H9 (cell line): ENCODE results near the gene ARPP21. TPM values are rescaled to one million over a fixed set of nuclear protein-coding genes. Genes with fewer than 3 reads are reported as not detected.

ENCODE experiments used
- DNase-seq: peaks from one replicate; pipeline ENCODE4 v3.0.0-alpha.2; 2017
- H2AFZ ChIP-seq: one replicate; pipeline ENCODE4 v1.6.1; 2013; ENCODE audit warnings: mild to moderate bottlenecking, low read length, control low read depth, moderate library complexity
- H2AK5ac ChIP-seq: 2 replicates; pipeline ENCODE4 v1.6.1; 2013; ENCODE audit warnings: low read length, control low read depth, mixed read lengths; ENCODE audit not compliant: insufficient read length
- H2BK120ac ChIP-seq: one replicate; pipeline ENCODE4 v1.6.1; 2013; ENCODE audit warnings: low read depth, mild to moderate bottlenecking, low read length, control low read depth, inconsistent platforms; ENCODE audit not compliant: poor library complexity, severe bottlenecking
- H2BK12ac ChIP-seq: 2 replicates; pipeline ENCODE4 v1.6.1; 2013; ENCODE audit warnings: low read length, control low read depth, mixed read lengths, low read depth; ENCODE audit not compliant: insufficient read length
- H2BK15ac ChIP-seq: 2 replicates; pipeline ENCODE4 v1.6.1; 2013; ENCODE audit warnings: low read depth, low read length, control low read depth
- H2BK20ac ChIP-seq: one replicate; pipeline ENCODE4 v1.6.1; 2013; ENCODE audit warnings: low read depth, mild to moderate bottlenecking, low read length, control low read depth, inconsistent platforms; ENCODE audit not compliant: poor library complexity, severe bottlenecking
- H2BK5ac ChIP-seq: 2 replicates; pipeline ENCODE4 v1.6.1; 2013; ENCODE audit warnings: low read length, control low read depth, mixed read lengths; ENCODE audit not compliant: insufficient read length
- H3K14ac ChIP-seq: 2 replicates; pipeline ENCODE4 v1.6.1; 2013; ENCODE audit warnings: low read length, control low read depth; ENCODE audit not compliant: insufficient read depth
- H3K18ac ChIP-seq: 2 replicates; pipeline ENCODE4 v1.6.1; 2013; ENCODE audit warnings: low read depth, mild to moderate bottlenecking, mixed read lengths, low read length, control low read depth; ENCODE audit not compliant: insufficient read length
- H3K23ac ChIP-seq: 2 replicates; pipeline ENCODE4 v1.6.1; 2013; ENCODE audit warnings: low read length, control low read depth, mixed read lengths, low read depth; ENCODE audit not compliant: insufficient read length
- H3K23me2 ChIP-seq: 2 replicates; pipeline ENCODE4 v1.6.1; 2013; ENCODE audit warnings: low read depth, mild to moderate bottlenecking, mixed read lengths, low read length, control low read depth; ENCODE audit not compliant: insufficient read length, poor library complexity, severe bottlenecking
- H3K27ac ChIP-seq: 2 replicates; pipeline ENCODE4 v1.5.1; 2013; ENCODE audit warnings: low read length, control low read depth, mixed read lengths, low read depth; ENCODE audit not compliant: insufficient read length
- H3K27me3 ChIP-seq: 2 replicates; pipeline ENCODE4 v1.6.1; 2013; ENCODE audit warnings: low read length, control low read depth, inconsistent platforms; ENCODE audit not compliant: insufficient read depth
- H3K4ac ChIP-seq: 2 replicates; pipeline ENCODE4 v1.6.1; 2013; ENCODE audit warnings: low read depth, mild to moderate bottlenecking, control low read depth, inconsistent platforms, low read length, moderate library complexity
- H3K4me1 ChIP-seq: 2 replicates; pipeline ENCODE4 v1.6.1; 2013; ENCODE audit warnings: low read length, control low read depth, inconsistent platforms; ENCODE audit not compliant: insufficient read depth
- H3K4me2 ChIP-seq: 2 replicates; pipeline ENCODE4 v1.6.1; 2013; ENCODE audit warnings: low read length, control low read depth, mixed read lengths; ENCODE audit not compliant: insufficient read length, insufficient read depth
- H3K56ac ChIP-seq: 2 replicates; pipeline ENCODE4 v1.6.1; 2013; ENCODE audit warnings: low read depth, mild to moderate bottlenecking, mixed read lengths, low read length, control low read depth; ENCODE audit not compliant: insufficient read length
- H3K79me1 ChIP-seq: 2 replicates; pipeline ENCODE4 v1.6.1; 2013; ENCODE audit warnings: low read depth, mild to moderate bottlenecking, moderate library complexity, low read length, control low read depth, inconsistent platforms; ENCODE audit not compliant: insufficient read depth, poor library complexity, severe bottlenecking
- H3K79me2 ChIP-seq: 2 replicates; pipeline ENCODE4 v1.6.1; 2013; ENCODE audit warnings: low read length, control low read depth, inconsistent platforms; ENCODE audit not compliant: insufficient read depth
- H3K9ac ChIP-seq: 2 replicates; pipeline ENCODE4 v1.6.1; 2013; ENCODE audit warnings: low read length, control low read depth, mixed read lengths; ENCODE audit not compliant: insufficient read length; ENCODE audit errors: extremely low read depth
- H3K9me3 ChIP-seq: one replicate; pipeline ENCODE4 v1.6.1; 2013; ENCODE audit warnings: low read depth, low read length, inconsistent platforms; ENCODE audit not compliant: control insufficient read depth
- H3T11ph ChIP-seq: one replicate; pipeline ENCODE4 v1.6.1; 2013; ENCODE audit warnings: mild to moderate bottlenecking, low read length, control low read depth, inconsistent platforms
- H4K20me1 ChIP-seq: one replicate; pipeline ENCODE4 v1.6.1; 2013; ENCODE audit not compliant: control insufficient read depth, insufficient read length, insufficient read depth
- H4K5ac ChIP-seq: 2 replicates; pipeline ENCODE4 v1.6.1; 2013; ENCODE audit warnings: low read depth, mild to moderate bottlenecking, mixed read lengths, low read length, control low read depth; ENCODE audit not compliant: insufficient read length
- H4K8ac ChIP-seq: replicated peaks from 2 replicates; pipeline ENCODE4 v1.6.1; 2013; ENCODE audit warnings: low read length, control low read depth, mixed read lengths, low read depth; ENCODE audit not compliant: insufficient read length
- H4K91ac ChIP-seq: 2 replicates; pipeline ENCODE4 v1.6.1; 2013; ENCODE audit warnings: low read depth, mild to moderate bottlenecking, moderate library complexity, mixed read lengths, low read length, control low read depth; ENCODE audit not compliant: insufficient read length
- H3K27ac Mint-ChIP-seq, 3 experiments: 2 replicates in 2 of 3; 3 replicates in 1 of 3; pipeline ENCODE4 v1.8.0; 2020 to 2021; ENCODE audit warnings: mixed read lengths in 3 of 3, mild to moderate bottlenecking in 1 of 3, moderate library complexity in 1 of 3
- H3K27me3 Mint-ChIP-seq: 2 replicates; pipeline ENCODE4 v1.8.0; 2021; ENCODE audit warnings: low read depth, mild to moderate bottlenecking, moderate library complexity, mixed read lengths
- H3K36me3 Mint-ChIP-seq, 3 experiments: 2 replicates in 2 of 3; 3 replicates in 1 of 3; pipeline ENCODE4 v1.8.0; 2020 to 2021; ENCODE audit warnings: low read depth in 3 of 3, mixed read lengths in 3 of 3; ENCODE audit not compliant: insufficient read depth in 1 of 3
- H3K4me1 Mint-ChIP-seq, 2 experiments: 2 replicates each; pipeline ENCODE4 v1.8.0; 2020; ENCODE audit warnings: mixed read lengths in 2 of 2
- H3K4me3 Mint-ChIP-seq, 2 experiments: 2 replicates in 1 of 2; 3 replicates in 1 of 2; pipeline ENCODE4 v1.8.0; 2020 to 2021; ENCODE audit warnings: mild to moderate bottlenecking in 2 of 2, mixed read lengths in 2 of 2, moderate library complexity in 1 of 2
- H3K9me3 Mint-ChIP-seq, 2 experiments: 2 replicates in 1 of 2; 3 replicates in 1 of 2; pipeline ENCODE4 v1.8.0; 2020; ENCODE audit warnings: mild to moderate bottlenecking in 2 of 2, mixed read lengths in 2 of 2, moderate library complexity in 1 of 2
- WGBS: extraction: QIAGEN DNeasy Blood & Tissue Kit; methylation state at CpG from one replicate; pipeline ENCODE4 v1.1.7; 2013; ENCODE audit warnings: missing lambda C conversion rate, low lambda C conversion rate, mixed read lengths; ENCODE audit not compliant: insufficient read length; ENCODE audit errors: extremely low coverage; 5-methylcytosine and 5-hydroxymethylcytosine counted together
- total RNA-seq: library from RNA; stranded (reverse); gene quantifications from 2 replicates; pipeline ENCODE4 v1.2.1, GENCODE V29; 2021
- TF ChIP-seq, protein P1 (sequence below): fragments of 200-600 bp; sonication (generic); conservative IDR thresholded peaks from 3 replicates; pipeline ENCODE4 v1.8.0; 2021; ENCODE audit warnings: antibody characterized with exemption, mild to moderate bottlenecking

The ARPP21 gene
- total RNA-seq, 1 experiment from 2014 or later, result not detected

DNA sequence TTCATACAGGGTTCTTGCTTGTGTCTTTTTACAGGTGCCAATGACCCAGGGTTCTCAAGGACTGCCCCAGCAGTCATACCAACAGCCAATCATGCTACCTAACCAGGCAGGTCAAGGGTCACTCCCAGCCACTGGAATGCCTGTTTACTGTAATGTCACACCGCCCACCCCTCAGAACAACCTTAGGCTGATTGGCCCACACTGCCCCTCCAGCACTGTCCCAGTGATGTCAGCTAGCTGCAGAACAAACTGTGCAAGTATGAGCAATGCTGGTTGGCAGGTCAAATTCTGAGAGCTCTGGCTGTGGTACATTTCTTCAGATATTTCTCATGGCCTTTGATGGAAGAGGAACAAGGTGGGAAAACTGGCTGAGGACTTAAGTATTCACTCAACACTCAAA, 154.3 kb downstream of the ARPP21 start:
- Histone ChIP-seq H4K91ac (no peak overlapping the region), H2BK20ac (no peak overlapping the region), H4K8ac (no peak overlapping the region), H3K23me2 (no peaks in the 10 kb centered on the region), H3K4ac (no peak overlapping the region), H3K79me1 (no peaks in the 10 kb centered on the region), H3K9me3 (no peaks in the 10 kb centered on the region), H2BK120ac (no peak overlapping the region), H3T11ph (no peak overlapping the region), H3K14ac (no peak overlapping the region), H3K23ac (no peak overlapping the region), H4K20me1 (no peaks in the 10 kb centered on the region), H3K27ac (no peak overlapping the region), H3K4me2 (no peak overlapping the region), H3K79me2 (no peaks in the 10 kb centered on the region), H3K27me3 (no peaks in the 10 kb centered on the region), H3K9ac (no peak overlapping the region), H2BK5ac (no peak overlapping the region), H2AK5ac (no peak overlapping the region), H2BK15ac (no peak overlapping the region), H3K56ac (no peak overlapping the region), H2AFZ (no peak overlapping the region), H4K5ac (no peak overlapping the region), H2BK12ac (no peak overlapping the region), H3K18ac (no peak overlapping the region), H3K4me1 (no peaks in the 10 kb centered on the region)
- no CpG with 5 or more reads among the region's 1 CpG for WGBS
- H3K36me3 Mint-ChIP-seq, result no peaks in the 10 kb centered on the region
- H3K9me3 Mint-ChIP-seq, result no peaks in the 10 kb centered on the region
- H3K27me3 Mint-ChIP-seq, result no peaks in the 10 kb centered on the region
- TF ChIP-seq, protein P1, sequence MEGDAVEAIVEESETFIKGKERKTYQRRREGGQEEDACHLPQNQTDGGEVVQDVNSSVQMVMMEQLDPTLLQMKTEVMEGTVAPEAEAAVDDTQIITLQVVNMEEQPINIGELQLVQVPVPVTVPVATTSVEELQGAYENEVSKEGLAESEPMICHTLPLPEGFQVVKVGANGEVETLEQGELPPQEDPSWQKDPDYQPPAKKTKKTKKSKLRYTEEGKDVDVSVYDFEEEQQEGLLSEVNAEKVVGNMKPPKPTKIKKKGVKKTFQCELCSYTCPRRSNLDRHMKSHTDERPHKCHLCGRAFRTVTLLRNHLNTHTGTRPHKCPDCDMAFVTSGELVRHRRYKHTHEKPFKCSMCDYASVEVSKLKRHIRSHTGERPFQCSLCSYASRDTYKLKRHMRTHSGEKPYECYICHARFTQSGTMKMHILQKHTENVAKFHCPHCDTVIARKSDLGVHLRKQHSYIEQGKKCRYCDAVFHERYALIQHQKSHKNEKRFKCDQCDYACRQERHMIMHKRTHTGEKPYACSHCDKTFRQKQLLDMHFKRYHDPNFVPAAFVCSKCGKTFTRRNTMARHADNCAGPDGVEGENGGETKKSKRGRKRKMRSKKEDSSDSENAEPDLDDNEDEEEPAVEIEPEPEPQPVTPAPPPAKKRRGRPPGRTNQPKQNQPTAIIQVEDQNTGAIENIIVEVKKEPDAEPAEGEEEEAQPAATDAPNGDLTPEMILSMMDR, result no peak
- DNase-seq, result no peak
- no peaks in the 10 kb centered on the region for H3K4me1 Mint-ChIP-seq
- H3K27ac Mint-ChIP-seq, result no peak overlapping the region
- no peak overlapping the region for H3K4me3 Mint-ChIP-seq
